ENCODE measurements around the gene PKP3.
"Not testable (repeated sequence)": the region's sequence is repeated elsewhere in the genome, so short reads cannot be mapped to it uniquely, and the experiment has no call there.

The PKP3 gene, protein sequence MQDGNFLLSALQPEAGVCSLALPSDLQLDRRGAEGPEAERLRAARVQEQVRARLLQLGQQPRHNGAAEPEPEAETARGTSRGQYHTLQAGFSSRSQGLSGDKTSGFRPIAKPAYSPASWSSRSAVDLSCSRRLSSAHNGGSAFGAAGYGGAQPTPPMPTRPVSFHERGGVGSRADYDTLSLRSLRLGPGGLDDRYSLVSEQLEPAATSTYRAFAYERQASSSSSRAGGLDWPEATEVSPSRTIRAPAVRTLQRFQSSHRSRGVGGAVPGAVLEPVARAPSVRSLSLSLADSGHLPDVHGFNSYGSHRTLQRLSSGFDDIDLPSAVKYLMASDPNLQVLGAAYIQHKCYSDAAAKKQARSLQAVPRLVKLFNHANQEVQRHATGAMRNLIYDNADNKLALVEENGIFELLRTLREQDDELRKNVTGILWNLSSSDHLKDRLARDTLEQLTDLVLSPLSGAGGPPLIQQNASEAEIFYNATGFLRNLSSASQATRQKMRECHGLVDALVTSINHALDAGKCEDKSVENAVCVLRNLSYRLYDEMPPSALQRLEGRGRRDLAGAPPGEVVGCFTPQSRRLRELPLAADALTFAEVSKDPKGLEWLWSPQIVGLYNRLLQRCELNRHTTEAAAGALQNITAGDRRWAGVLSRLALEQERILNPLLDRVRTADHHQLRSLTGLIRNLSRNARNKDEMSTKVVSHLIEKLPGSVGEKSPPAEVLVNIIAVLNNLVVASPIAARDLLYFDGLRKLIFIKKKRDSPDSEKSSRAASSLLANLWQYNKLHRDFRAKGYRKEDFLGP

DNA sequence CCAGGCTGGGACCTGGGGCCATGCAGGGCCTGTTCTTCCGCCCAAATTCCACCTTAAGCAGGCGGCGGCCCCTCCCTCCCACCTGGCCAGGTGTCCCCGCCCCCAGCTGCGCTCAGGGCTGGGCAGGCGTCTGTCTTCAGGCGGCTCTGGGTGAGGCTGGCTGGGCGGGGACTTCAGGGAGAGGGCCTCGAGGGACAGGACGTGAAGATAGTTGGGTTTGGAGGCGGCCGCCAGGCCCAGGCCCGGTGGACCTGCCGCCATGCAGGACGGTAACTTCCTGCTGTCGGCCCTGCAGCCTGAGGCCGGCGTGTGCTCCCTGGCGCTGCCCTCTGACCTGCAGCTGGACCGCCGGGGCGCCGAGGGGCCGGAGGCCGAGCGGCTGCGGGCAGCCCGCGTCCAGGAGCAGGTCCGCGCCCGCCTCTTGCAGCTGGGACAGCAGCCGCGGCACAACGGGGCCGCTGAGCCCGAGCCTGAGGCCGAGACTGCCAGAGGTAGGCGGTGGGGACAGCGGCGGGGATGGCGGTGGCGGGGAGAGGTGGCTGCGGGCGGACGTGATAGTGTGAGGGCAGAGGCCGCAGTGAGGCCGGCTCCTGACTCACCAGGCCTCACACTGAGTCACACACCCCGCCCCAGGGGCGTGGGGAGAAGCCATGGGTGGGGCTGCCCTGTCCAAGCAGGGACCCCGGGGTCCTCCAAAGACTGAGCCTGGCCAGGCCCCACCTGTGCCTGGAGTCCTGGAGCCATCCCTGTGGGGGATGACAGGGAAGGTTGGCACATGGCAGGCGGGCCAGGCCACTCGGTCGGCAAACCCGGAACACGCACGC, at the start of gene PKP3:
Gene PKP3 (plus strand): TSS at position 176 of the 824 bp plus-strand sequence. CDS start 84 bp downstream, at position 260.
- no peak for DNase-seq

- no peak for DNase-seq
These were observed 49.0 kb upstream of the PKP3 start for GRCh38 chr11:344836-345578.

DNA sequence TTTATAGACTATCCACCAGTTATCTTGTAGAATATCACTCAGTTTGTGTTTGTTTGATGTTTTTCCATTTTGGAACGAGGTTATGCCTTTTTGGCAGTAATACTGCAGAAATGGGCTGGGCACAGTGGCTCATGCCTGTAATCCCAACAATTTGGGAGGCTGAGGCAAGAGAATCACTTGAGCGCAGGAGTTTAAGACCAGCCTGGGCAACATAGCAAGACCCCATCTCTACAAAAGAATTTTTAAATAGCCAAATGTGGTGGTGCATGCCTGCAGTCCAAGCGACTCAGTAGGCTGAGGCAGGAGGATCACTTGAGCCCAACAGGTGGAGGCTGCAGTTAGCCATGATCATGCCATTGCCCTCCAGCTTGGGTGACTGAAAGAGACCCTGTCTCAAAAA, 47.5 kb upstream of the PKP3 start:
- no peak for DNase-seq

GRCh38 chr11:349270-349954, 44.6 kb upstream of the PKP3 start:
- not testable (repeated sequence) for DNase-seq

GRCh38 chr11:350033-350722, 43.8 kb upstream of the PKP3 start:
- not testable (repeated sequence) for DNase-seq

DNA sequence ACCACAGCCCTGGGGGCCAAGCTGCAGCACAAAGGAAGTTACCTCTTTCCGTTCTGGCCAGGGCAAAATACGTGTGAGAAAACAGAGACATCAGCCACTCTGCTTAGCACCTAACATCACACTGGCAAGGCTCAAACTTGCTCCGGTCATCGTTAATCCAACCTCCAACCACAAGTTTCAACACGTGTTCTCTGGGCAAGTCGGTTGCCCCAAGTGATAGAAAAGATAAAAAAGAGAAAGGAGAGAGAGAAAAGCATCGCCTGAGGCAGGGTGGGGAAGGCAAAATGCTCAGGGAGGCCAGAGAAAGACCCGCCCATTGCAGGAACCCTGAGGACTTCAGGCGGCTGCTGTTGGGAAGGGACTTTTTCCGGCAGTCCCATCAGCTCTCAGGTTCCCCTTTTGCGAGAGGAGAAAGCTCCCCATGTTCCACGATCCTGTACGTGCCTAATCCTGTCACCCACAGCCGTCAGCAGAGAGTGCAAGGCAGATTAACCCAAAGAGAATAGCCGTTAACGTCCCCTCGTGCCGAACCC, 43.2 kb upstream of the PKP3 start:
- peak; percentile 67 for DNase-seq

DNA sequence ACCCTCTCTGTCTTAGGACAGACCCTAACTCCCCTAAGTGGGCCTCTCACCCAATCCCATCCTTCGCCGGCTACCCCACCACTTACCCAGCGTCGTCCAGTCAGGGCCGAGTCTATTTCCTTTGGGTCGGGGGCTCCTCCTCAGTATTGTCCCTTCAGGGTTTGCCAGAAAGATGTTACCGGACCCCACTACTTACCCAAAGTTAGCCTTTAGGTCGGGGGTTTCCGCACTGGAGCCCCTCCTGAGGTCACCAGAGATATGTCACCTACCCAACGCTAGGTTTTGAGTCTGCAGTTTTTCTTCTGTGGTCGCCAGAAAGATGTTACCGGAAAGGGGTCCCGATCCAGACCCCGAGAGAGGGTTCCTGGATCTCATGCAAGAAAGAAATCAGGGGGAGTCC, 42.6 kb upstream of the PKP3 start:
- DNase-seq: no peak

DNA sequence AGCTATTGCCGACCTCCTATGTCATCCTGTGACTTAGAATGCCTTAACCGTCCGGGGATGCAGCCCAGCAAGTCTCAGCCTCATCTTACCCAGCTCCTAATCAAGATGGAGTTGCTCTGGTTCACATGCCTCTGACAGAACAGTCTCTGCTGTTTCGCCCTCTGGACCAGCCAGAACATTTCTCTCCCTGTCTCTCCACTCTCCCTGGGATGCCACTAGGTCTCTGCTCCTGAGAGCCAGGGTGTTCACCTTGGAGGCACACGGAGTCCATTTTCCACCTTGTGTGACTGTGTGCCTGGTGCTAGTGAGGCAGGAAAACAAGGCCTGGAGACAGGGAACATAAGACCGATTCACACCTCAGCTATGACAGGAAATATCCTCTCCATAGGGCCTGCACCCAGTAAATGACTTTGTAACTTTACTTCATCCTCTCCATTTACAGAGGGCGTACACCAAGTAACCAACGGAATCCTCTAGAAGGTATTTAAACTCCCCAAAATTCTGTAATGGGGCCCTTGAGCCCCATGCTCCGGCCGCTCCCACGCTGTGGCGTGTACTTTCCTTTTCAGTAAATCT, 41.5 kb upstream of the PKP3 start:
- no peak for DNase-seq

DNA sequence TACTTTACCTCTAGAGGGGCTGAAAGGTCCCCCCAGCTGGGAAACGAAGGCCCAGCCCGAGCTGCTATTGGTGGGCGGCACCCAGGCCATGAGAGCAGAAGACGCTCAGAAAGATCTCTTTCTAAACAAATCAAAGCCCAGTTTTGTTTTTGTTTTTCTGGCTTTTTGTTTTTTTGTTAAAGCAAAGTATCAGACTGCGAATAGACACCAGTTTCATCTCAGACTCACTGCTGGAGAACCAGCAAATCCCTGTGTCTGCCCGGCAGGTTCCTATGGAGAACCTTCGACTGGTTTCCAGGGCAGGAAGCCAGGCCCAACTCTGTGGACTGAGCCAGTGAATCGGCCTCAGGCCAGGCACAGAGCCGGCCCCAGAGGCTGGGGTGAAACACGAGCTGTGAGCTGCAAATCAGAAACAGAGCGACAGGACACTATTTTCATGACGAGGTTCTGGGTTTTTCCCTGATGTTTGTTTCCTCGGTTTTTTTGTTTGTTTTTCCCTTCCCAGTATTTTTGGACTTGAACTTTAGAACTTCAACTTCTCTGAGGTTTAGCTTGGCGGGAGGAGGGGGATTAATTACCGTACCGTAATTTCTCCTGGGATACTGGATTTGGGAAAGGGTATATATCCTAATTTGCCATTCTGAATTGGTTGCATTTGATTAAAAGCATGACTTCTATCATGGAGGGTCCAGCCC, 40.7 kb upstream of the PKP3 start:
- DNase-seq: no peak

GRCh38 chr11:355581-356458, 38.2 kb upstream of the PKP3 start:
- peak; percentile 74 for DNase-seq

GRCh38 chr11:356610-357009, 37.4 kb upstream of the PKP3 start:
- DNase-seq: no peak

DNA sequence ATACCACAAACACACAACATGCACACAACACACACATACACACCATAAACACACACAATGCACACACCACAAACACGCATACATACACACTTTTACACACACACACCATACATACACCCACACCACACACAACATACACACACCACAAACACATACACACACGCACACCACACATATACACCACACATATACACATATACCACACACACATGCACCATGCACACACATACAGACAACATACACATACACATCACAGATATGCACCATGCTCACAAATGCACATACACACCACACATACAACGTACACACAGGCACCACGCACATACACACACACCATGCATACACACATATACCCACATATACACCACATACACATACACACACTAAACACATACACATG, 36.4 kb upstream of the PKP3 start:
- DNase-seq: no peak

DNA sequence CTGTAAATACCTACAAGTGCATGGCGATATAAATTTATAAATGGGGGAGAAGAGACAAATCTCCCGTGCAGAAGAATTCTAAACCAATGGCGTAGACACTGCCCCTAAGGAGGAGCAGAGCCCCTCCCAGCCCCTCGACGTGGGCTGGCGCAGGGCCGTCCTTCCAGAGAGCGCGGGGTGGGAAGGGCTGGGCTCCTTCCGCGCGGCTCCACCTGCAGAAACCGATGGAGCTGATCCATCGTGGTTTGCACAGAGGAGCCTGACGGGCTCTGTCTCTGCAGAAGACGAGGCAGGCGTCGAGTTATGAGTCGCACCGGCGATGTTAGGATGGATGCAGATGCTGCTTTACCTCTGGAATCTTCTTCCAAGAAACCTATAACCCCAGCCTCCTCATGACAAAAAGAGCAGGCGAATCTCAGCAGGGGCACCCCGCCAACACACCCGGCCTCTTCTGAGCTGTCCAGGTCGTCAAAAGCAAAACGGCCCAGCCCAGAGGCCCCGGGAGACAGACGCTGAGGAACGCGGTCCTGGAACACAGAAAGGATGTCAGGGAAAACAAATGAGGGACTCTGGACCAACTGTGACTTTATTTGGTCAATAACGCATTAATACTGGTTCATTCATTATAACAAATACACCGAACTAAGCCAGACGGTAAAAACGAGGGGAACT, 35.7 kb upstream of the PKP3 start:
- no peak for DNase-seq

DNA sequence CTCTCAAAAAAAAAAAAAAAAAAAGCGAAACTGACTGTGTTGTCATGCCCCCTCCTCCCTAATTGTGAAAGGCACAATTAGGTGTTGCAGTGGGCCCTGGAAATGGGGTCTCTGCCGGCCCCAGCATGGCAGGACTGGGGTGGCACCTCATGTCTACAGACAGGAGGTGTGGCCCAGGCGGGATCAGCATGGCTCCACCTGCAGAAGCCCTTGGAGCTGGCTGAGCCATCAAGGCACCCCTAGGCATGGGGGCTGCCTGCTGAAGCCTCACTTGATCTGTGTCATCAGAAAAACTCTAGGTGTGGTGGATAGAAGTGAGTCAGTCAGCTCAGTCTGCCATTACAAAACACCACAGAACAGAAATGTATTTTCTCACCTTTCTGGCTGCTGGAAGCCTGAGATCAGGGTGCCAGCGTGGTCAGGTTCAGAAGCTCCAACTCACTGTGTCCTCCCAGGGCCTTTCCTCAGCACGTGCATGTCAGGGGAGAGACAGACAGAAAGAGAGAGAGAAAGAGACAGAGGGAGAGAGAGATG, 34.8 kb upstream of the PKP3 start:
- no peak for DNase-seq

DNA sequence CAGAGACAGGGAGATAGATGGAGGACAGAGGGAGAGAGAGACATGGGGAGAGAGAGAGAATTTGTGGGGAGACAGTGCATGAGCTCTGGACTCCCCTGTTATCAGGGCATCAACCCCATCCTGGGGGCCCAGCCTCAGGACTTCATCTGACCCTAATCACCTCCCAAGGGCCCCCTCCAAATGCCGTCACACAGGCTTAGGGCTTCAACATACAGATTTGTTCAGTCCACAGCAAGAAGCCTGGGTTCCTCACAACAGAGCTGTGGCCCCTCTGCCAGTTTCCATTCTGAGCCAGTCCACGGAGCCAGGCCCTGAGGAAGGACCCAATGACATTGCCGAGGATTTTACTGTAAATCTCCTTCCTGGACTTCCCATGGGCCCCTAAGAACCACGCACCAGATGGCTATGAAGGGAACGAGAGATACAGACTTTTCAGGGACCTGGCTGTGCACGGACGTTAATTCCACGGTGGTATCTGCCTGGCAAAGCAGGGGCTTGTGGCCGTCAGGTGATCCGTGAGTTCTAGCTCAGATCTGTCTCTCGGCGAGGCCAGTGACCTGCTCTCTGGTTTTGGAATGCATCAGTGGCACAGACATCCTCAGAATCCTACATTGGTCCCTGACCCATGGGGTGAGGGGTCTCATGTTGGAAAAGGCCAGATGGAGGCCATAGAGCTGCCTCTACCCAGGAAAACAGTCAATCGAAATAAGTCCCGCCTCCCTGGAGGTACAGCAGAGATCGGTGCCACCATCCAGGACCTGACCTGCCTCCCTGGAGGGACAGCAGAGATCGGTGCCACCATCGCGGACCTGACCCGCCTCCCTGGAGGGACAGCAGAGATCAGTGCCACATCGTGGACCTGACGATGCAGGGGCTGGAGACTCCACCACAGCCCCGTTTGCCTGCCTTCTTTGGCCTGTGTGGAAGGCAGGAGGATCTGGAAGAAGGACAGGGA, 33.4 kb upstream of the PKP3 start:
- DNase-seq: no peak

GRCh38 chr11:362642-363442, 31.2 kb upstream of the PKP3 start:
- no peak for DNase-seq

Measured in inflammatory macrophage treated with lipopolysaccharide for 4 hours (primary cell).